ENCODE measurements around the gene CSNK2A1. TPM values are rescaled to one million over a fixed set of nuclear protein-coding genes. Genes with fewer than 3 reads are reported as not detected.

The CSNK2A1 gene
- total RNA-seq, 1 experiment from 2014 or later, result 229 TPM

DNA sequence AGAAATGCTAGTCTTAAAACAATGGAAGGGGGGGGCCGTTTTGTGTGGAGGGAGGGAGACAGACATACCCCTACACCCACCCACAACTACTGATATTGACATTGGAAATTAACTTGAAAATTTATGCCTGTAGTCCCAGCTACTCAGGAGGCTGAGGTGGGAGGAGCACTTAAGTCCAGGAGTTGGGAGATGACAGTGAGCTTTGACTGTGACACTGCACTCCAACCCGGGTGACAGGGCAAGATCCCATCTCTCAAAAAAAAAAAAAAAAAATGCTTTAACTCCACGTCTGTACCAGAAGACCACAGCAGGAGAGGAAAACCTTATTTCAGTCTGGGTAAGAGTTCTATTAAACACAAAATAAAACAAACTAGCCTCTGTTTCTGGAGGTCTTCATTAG lies 83.4 kb downstream of the CSNK2A1 start:
- Histone ChIP-seq H3K9ac (ENCODE audit: extremely low read depth, insufficient read length, low read length) (no peak overlapping the region), H3K79me2 (ENCODE audit: insufficient read depth, low read length) (peaks cover 6% of the 10 kb centered on the region; the same call in 1 of the 2 replicates), H3K14ac (ENCODE audit: insufficient read depth, low read length) (no peak overlapping the region), H4K5ac (ENCODE audit: insufficient read length, low read depth, low read length) (no peak overlapping the region), H3K27me3 (ENCODE audit: insufficient read depth, low read length) (no peaks in the 10 kb centered on the region), H2BK5ac (ENCODE audit: insufficient read length, low read length) (no peak overlapping the region), H2BK120ac (ENCODE audit: low read depth, low read length, poor library complexity, severe bottlenecking) (no peak overlapping the region), H3K9me3 (ENCODE audit: control insufficient read depth, low read depth, low read length) (no peaks in the 10 kb centered on the region), H2AK5ac (ENCODE audit: insufficient read length, low read length) (no peak overlapping the region), H4K91ac (ENCODE audit: insufficient read length, low read depth, low read length) (no peak overlapping the region), H3K4ac (ENCODE audit: low read depth, low read length) (no peak overlapping the region), H3K27ac (ENCODE audit: insufficient read length, low read depth, low read length) (no peak overlapping the region), H3K23ac (ENCODE audit: insufficient read length, low read depth, low read length) (no peak overlapping the region), H3K4me1 (ENCODE audit: insufficient read depth, low read length) (no peaks in the 10 kb centered on the region; the same call in 1 of the 2 replicates), H3K56ac (ENCODE audit: insufficient read length, low read depth, low read length) (no peak overlapping the region), H2BK12ac (ENCODE audit: insufficient read length, low read depth, low read length) (no peak overlapping the region), H2BK15ac (ENCODE audit: low read depth, low read length) (no peak overlapping the region), H3K23me2 (ENCODE audit: insufficient read length, low read depth, low read length, poor library complexity, severe bottlenecking) (peaks cover 6% of the 10 kb centered on the region), H3K18ac (ENCODE audit: insufficient read length, low read depth, low read length) (no peak overlapping the region), H3K4me2 (ENCODE audit: insufficient read depth, insufficient read length, low read length) (no peak overlapping the region), H2AFZ (ENCODE audit: low read length) (no peak overlapping the region), H4K20me1 (ENCODE audit: control insufficient read depth, insufficient read depth, insufficient read length) (no peaks in the 10 kb centered on the region), H3K79me1 (ENCODE audit: insufficient read depth, low read depth, low read length, poor library complexity, severe bottlenecking) (no peaks in the 10 kb centered on the region), H4K8ac (replicated peaks; ENCODE audit: insufficient read length, low read depth, low read length) (no peak overlapping the region), H3T11ph (ENCODE audit: low read length) (no peak overlapping the region), H2BK20ac (ENCODE audit: low read depth, low read length, poor library complexity, severe bottlenecking) (no peak overlapping the region)
- Mint-ChIP-seq H3K4me1 (peaks cover 15 to 19% of the 10 kb centered on the region in 2 experiments), H3K9me3 (no peaks in the 10 kb centered on the region), H3K27me3 (ENCODE audit: low read depth) (peaks cover 27% of the 10 kb centered on the region), H3K27ac (no peak overlapping the region), H3K4me3 (no peak overlapping the region), H3K36me3 (ENCODE audit: insufficient read depth in 1 of 3, low read depth in 3 of 3) (peaks cover 0 to under 1% (median 0%) of the 10 kb centered on the region in 3 experiments; a peak in 2 of 7 replicates)
- TF ChIP-seq, protein P1, sequence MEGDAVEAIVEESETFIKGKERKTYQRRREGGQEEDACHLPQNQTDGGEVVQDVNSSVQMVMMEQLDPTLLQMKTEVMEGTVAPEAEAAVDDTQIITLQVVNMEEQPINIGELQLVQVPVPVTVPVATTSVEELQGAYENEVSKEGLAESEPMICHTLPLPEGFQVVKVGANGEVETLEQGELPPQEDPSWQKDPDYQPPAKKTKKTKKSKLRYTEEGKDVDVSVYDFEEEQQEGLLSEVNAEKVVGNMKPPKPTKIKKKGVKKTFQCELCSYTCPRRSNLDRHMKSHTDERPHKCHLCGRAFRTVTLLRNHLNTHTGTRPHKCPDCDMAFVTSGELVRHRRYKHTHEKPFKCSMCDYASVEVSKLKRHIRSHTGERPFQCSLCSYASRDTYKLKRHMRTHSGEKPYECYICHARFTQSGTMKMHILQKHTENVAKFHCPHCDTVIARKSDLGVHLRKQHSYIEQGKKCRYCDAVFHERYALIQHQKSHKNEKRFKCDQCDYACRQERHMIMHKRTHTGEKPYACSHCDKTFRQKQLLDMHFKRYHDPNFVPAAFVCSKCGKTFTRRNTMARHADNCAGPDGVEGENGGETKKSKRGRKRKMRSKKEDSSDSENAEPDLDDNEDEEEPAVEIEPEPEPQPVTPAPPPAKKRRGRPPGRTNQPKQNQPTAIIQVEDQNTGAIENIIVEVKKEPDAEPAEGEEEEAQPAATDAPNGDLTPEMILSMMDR (conservative IDR thresholded peaks at IDR 0.05), result no peak
- no peak for DNase-seq
- WGBS (ENCODE audit: extremely low coverage, insufficient read length, low lambda C conversion rate), result no CpG with 5 or more reads among the region's 3 CpGs
